GM12872 (cell line): ENCODE measurements around the gene RIN1.

Experiments
- CTCF ChIP-seq: IDR thresholded peaks from 3 replicates; pipeline ENCODE4 v1.5.1; 2011; ENCODE audit warnings: low read depth, mild to moderate bottlenecking, low read length, moderate library complexity; ENCODE audit not compliant: insufficient read depth

RIN1 gene

GRCh38 chr11:66285250-66285947 is 50.8 kb downstream of the RIN1 start:
- TF ChIP-seq CTCF: no peak

- TF ChIP-seq CTCF: no peak
These were observed 51.6 kb downstream of the RIN1 start for GRCh38 chr11:66284526-66285078.

GRCh38 chr11:66283461-66284105 is 52.7 kb downstream of the RIN1 start:
- TF ChIP-seq CTCF: no peak

- TF ChIP-seq CTCF: peak; percentile 97
These were observed 53.5 kb downstream of the RIN1 start for GRCh38 chr11:66282468-66283455.
